GM10847 (cell line): ENCODE results near the gene MCRS1.

Experiments used
- POLR2A ChIP-seq: IDR thresholded peaks from 2 replicates; pipeline ENCODE4 v1.6.1; 2011; ENCODE audit not compliant: insufficient read length; ENCODE audit errors: extremely low read depth

The MCRS1 gene

GRCh38 chr12:49525942-49526341 lies 42.0 kb downstream of the MCRS1 start:
- TF ChIP-seq POLR2A = no peak

GRCh38 chr12:49524660-49525324 lies 43.1 kb downstream of the MCRS1 start:
- no peak for TF ChIP-seq POLR2A

- TF ChIP-seq POLR2A = no peak
Measured at GRCh38 chr12:49521389-49521788, 46.6 kb downstream of the MCRS1 start.

GRCh38 chr12:49519574-49519936 lies 48.4 kb downstream of the MCRS1 start:
- no peak for TF ChIP-seq POLR2A

GRCh38 chr12:49518914-49519573 lies 48.9 kb downstream of the MCRS1 start:
- no peak for TF ChIP-seq POLR2A

DNA sequence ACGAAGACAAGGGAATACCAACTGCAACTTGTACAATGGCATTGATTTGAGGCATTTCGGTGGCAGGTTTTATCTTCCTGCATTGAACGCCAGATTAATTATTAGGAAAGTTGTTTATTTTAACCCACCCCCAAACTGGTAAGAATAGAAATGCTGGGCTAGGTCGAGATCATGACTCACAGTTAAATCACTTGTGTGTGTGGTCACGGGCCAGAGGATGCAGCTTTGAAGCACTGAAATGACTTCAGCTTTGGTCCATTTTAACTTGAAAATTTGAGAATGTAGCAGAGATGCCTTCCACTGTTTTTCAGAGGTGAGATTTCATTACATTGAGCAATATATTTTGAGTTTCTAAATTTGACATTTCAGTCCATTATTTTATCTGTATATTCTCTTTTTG lies 52.7 kb downstream of the MCRS1 start:
- no peak for TF ChIP-seq POLR2A

DNA sequence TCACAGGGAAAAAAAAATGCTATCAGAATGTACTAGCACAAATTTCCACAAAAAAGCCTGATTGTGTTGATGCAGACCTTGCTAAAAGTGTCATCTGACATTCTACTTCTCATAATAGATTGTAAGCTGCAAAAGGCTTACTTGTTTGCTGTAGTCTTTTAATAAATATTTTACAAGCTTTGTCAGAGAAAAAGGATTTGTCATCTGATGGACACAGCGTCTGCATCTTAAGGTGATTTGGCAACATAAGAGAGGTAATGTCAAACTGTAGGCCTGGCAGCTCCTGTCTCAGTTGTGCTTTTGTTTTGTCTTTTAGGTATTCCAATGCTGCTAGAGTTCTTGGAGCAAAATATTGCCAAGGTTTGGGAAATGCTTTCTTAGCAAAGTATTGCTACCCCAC lies 55.4 kb downstream of the MCRS1 start:
- no peak for TF ChIP-seq POLR2A

- no peak for TF ChIP-seq POLR2A
Measured at GRCh38 chr12:49511410-49511809, 56.5 kb downstream of the MCRS1 start.
